ENCODE measurements around the gene FAM13A.

The FAM13A gene

GRCh38 chr4:88719381-88719780 is 337.6 kb downstream of the FAM13A start:
- H3K9me2 ChIP-seq (replicated peaks; ENCODE audit: control insufficient read depth, low read length) = no peaks in the 10 kb centered on the region
- H3K4me1 ChIP-seq (ENCODE audit: control insufficient read depth, low read length) = no peaks in the 10 kb centered on the region
- H4K20me1 ChIP-seq (ENCODE audit: control insufficient read depth, insufficient read depth, low read depth, low read length) = no peaks in the 10 kb centered on the region
- H3K4me2 ChIP-seq (ENCODE audit: low read length) = no peak overlapping the region
- H3K79me2 ChIP-seq (ENCODE audit: control insufficient read depth, low read length) = no peaks in the 10 kb centered on the region
- no peaks in the 10 kb centered on the region for H3K27me3 ChIP-seq (ENCODE audit: control insufficient read depth, low read length)
- no peak for TF ChIP-seq CTCF (IDR thresholded peaks at IDR 0.05; ENCODE audit: low read depth, low read length, poor library complexity, severe bottlenecking)
- no peak for TF ChIP-seq EZH2phosphoT487 (IDR thresholded peaks at IDR 0.05; ENCODE audit: borderline replicate concordance, low read length)
- peaks cover 3% of the 10 kb centered on the region; the same call in 1 of the 2 replicates for H3K9me3 ChIP-seq (ENCODE audit: control insufficient read depth, insufficient read depth, low read length)
- H3K36me3 ChIP-seq (ENCODE audit: control insufficient read depth, low read length) = no peaks in the 10 kb centered on the region
- H3K4me3 ChIP-seq (ENCODE audit: low read length) = no peak overlapping the region
- H3K27ac ChIP-seq (ENCODE audit: low read depth, low read length) = no peak overlapping the region
- H3F3A ChIP-seq (ENCODE audit: control insufficient read depth, insufficient read depth) = no peaks in the 10 kb centered on the region

- H3K9me3 ChIP-seq (ENCODE audit: control insufficient read depth, insufficient read depth, low read length) = peaks cover 3% of the 10 kb centered on the region; the same call in 1 of the 2 replicates
- H3K4me2 ChIP-seq (ENCODE audit: low read length) = no peak overlapping the region
- H3K9me2 ChIP-seq (replicated peaks; ENCODE audit: control insufficient read depth, low read length) = no peaks in the 10 kb centered on the region
- H3K4me1 ChIP-seq (ENCODE audit: control insufficient read depth, low read length) = no peaks in the 10 kb centered on the region
- H3K36me3 ChIP-seq (ENCODE audit: control insufficient read depth, low read length) = no peaks in the 10 kb centered on the region
- no peaks in the 10 kb centered on the region for H3K79me2 ChIP-seq (ENCODE audit: control insufficient read depth, low read length)
- no peaks in the 10 kb centered on the region for H3K27me3 ChIP-seq (ENCODE audit: control insufficient read depth, low read length)
- H3F3A ChIP-seq (ENCODE audit: control insufficient read depth, insufficient read depth) = no peaks in the 10 kb centered on the region
- no peak overlapping the region for H3K4me3 ChIP-seq (ENCODE audit: low read length)
- no peaks in the 10 kb centered on the region for H4K20me1 ChIP-seq (ENCODE audit: control insufficient read depth, insufficient read depth, low read depth, low read length)
- H3K27ac ChIP-seq (ENCODE audit: low read depth, low read length) = no peak overlapping the region
- TF ChIP-seq CTCF (IDR thresholded peaks at IDR 0.05; ENCODE audit: low read depth, low read length, poor library complexity, severe bottlenecking) (no peak), EZH2phosphoT487 (IDR thresholded peaks at IDR 0.05; ENCODE audit: borderline replicate concordance, low read length) (no peak)
Observed at GRCh38 chr4:88718098-88718497, 338.9 kb downstream of the FAM13A start.

DNA sequence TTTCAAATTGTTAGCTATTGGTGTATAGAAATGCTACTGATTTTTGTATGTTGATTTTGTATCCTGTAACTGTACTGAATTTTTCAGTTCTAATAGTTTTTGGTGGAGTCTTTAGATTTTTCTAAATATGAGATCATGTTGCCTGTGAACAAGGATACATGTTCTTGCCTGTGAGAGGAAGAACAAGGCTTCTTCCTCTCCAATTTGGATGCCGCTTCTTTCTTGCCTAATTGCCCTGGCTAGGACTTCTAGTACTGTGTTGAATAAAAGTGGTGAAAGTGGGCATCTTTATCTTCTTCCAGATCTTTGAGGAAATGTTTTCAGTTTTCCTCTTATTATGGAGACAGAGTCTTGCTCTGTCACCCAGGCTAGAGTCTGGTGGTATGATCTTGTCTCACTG is 343.2 kb downstream of the FAM13A start:
- Histone ChIP-seq H4K20me1 (ENCODE audit: control insufficient read depth, insufficient read depth, low read depth, low read length) (no peaks in the 10 kb centered on the region), H3K9me3 (ENCODE audit: control insufficient read depth, insufficient read depth, low read length) (peaks cover 3% of the 10 kb centered on the region; the same call in 1 of the 2 replicates), H3K27ac (ENCODE audit: low read depth, low read length) (no peak overlapping the region), H3K36me3 (ENCODE audit: control insufficient read depth, low read length) (no peaks in the 10 kb centered on the region), H3K4me1 (ENCODE audit: control insufficient read depth, low read length) (no peaks in the 10 kb centered on the region), H3K4me2 (ENCODE audit: low read length) (no peak overlapping the region), H3F3A (ENCODE audit: control insufficient read depth, insufficient read depth) (no peaks in the 10 kb centered on the region), H3K27me3 (ENCODE audit: control insufficient read depth, low read length) (no peaks in the 10 kb centered on the region), H3K9me2 (replicated peaks; ENCODE audit: control insufficient read depth, low read length) (no peaks in the 10 kb centered on the region), H3K79me2 (ENCODE audit: control insufficient read depth, low read length) (no peaks in the 10 kb centered on the region), H3K4me3 (ENCODE audit: low read length) (no peak overlapping the region)
- TF ChIP-seq EZH2phosphoT487 (IDR thresholded peaks at IDR 0.05; ENCODE audit: borderline replicate concordance, low read length) (no peak), CTCF (IDR thresholded peaks at IDR 0.05; ENCODE audit: low read depth, low read length, poor library complexity, severe bottlenecking) (no peak)

Data from DOHH2 (cell line).